ENCODE results near the gene PLEKHS1.

The PLEKHS1 gene

DNA sequence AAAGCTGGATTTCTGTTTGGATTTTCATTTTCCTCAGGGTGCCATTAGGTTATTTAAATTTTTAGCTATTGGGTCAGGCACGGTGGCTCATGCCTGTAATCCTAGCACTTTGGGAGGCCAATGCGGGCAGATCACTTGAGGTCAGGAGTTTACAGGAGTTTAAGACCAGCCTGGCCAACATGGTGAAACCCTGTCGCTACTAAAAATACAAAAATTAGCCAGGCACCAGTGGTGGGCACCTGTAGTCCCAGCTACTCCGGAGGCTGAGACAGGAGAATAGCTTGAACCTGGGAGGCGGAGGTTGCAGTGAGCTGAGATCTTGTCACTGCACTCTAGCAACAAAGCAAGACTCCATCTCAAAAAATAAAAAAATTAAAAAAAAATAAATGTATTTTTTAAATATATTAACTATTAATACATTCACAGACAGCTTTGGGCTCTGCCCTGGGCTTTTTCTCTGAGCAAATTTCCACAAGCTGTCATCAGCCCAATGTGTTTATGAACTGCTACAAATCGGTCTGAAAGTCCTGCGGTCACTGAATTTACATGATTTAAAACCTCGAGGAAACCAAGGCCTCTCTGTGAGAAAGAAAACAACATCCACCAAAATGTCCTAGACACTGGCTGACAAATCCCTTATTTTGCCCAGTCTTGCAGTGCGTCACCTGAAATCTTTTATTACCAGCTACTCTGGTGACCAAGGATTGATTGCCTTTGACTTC is 19.2 kb upstream of the PLEKHS1 start:
- no peaks in the 10 kb centered on the region for H3K9me3 ChIP-seq (ENCODE audit: control insufficient read depth, insufficient read depth, low read length)
- no peak overlapping the region for H3K9ac ChIP-seq (ENCODE audit: low read depth, low read length)
- no peaks in the 10 kb centered on the region for H3K36me3 ChIP-seq (ENCODE audit: insufficient read depth, low read length)
- H3K4me1 ChIP-seq (ENCODE audit: insufficient read depth, low read length), result no peaks in the 10 kb centered on the region

DNA sequence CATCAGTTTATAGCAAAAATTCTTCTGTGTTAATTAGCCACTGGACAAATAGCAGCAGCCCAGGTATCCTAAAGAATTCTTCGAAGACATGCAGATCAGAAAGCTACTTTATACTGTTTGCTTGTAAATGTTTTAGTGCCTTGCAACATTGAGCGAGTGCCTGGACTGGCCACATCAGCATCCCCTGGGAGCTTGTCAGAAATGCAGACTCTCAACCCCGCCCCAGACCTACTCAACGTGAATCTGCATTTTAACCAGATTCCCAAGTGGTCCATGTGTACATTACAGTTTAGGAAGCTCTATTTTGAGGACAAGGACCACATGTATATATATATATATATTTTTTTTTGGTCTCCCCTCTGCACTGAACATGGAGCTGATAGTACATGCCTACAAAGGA is 18.5 kb upstream of the PLEKHS1 start:
- Histone ChIP-seq H3K36me3 (ENCODE audit: insufficient read depth, low read length) (no peaks in the 10 kb centered on the region), H3K4me1 (ENCODE audit: insufficient read depth, low read length) (no peaks in the 10 kb centered on the region), H3K9me3 (ENCODE audit: control insufficient read depth, insufficient read depth, low read length) (no peaks in the 10 kb centered on the region), H3K9ac (ENCODE audit: low read depth, low read length) (no peak overlapping the region)

DNA sequence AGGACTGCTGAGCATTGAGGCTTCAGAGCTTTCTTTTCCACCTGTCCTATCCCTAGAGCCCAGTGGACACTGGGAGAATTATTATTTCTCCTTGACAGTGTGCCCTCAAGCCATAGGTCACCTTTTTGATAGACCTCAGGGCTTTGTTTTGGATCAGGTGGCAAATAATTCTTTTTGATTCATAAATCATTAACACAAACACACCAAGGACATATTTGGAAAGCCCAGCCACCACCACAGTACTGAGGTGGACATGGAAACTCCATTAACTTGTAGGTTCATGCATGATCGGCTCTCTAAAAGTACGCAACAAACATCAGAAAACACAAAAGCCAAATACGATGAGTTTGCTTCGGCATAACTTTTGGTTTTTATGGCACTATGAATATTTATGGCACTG is 17.8 kb upstream of the PLEKHS1 start:
- Histone ChIP-seq H3K9ac (ENCODE audit: low read depth, low read length) (no peak overlapping the region), H3K36me3 (ENCODE audit: insufficient read depth, low read length) (no peaks in the 10 kb centered on the region), H3K9me3 (ENCODE audit: control insufficient read depth, insufficient read depth, low read length) (no peaks in the 10 kb centered on the region), H3K4me1 (ENCODE audit: insufficient read depth, low read length) (no peaks in the 10 kb centered on the region)

DNA sequence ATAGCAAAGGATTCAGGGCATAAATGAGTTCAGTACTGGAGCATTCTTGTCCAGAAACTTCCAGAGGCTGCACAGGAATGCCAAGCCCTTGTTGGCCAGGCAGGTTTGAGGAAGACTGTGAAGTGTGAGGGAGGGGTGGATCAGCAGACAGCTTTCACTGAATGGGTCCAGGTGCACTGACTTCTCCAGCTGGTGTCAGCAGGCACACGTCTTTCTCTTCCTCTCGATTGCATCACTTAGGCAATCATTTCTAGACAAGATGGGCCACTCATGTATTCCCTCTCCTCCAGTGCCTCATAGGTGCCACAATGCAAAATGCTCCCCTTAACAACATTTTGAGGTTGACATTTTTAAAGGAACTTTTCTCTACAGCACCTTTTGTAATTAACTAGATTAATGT is 15.6 kb upstream of the PLEKHS1 start:
- no peaks in the 10 kb centered on the region for H3K36me3 ChIP-seq (ENCODE audit: insufficient read depth, low read length)
- H3K4me1 ChIP-seq (ENCODE audit: insufficient read depth, low read length), result no peaks in the 10 kb centered on the region
- H3K9me3 ChIP-seq (ENCODE audit: control insufficient read depth, insufficient read depth, low read length), result no peaks in the 10 kb centered on the region
- H3K9ac ChIP-seq (ENCODE audit: low read depth, low read length), result no peak overlapping the region

DNA sequence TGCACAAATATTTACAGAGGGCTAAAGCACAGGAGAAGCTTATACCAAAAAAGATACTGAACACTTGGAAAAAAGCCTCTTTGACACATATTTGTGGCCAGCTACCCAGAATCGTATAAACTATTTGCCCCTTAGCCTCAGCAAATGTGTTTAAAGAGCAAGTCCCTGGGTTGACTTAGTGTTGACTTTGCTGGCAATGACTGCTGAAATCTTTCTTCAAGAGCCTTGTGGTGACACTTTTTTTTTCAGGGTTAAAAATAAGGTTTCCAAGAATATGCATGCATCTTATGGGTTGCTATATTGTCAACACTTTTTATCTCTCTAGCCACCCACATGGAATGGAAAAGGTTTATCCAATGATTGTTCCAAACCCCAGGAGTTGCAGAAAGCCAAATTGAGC is 14.9 kb upstream of the PLEKHS1 start:
- no peaks in the 10 kb centered on the region for H3K9me3 ChIP-seq (ENCODE audit: control insufficient read depth, insufficient read depth, low read length)
- no peaks in the 10 kb centered on the region for H3K4me1 ChIP-seq (ENCODE audit: insufficient read depth, low read length)
- no peaks in the 10 kb centered on the region for H3K36me3 ChIP-seq (ENCODE audit: insufficient read depth, low read length)
- no peak overlapping the region for H3K9ac ChIP-seq (ENCODE audit: low read depth, low read length)

DNA sequence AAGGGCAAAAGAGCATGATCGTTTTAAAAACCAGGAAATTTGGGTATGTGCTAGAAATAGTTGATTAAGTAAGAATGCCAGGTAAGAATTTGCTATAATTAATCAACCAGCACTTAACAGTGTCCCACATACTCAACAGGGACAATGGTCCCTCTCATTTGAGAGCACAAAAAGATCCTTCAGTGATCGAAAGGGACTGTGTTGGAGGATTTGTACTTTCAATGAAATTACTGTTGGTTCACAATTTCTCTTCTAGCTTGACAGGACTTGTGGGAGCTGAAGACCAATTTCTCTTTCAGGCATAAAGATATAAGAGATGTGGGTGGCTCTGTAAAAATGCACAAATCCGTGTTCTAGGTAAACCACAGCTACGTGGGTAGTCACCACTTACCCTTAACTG is 12.5 kb upstream of the PLEKHS1 start:
- Histone ChIP-seq H3K9ac (ENCODE audit: low read depth, low read length) (no peak overlapping the region), H3K9me3 (ENCODE audit: control insufficient read depth, insufficient read depth, low read length) (no peaks in the 10 kb centered on the region), H3K36me3 (ENCODE audit: insufficient read depth, low read length) (no peaks in the 10 kb centered on the region), H3K4me1 (ENCODE audit: insufficient read depth, low read length) (no peaks in the 10 kb centered on the region)

DNA sequence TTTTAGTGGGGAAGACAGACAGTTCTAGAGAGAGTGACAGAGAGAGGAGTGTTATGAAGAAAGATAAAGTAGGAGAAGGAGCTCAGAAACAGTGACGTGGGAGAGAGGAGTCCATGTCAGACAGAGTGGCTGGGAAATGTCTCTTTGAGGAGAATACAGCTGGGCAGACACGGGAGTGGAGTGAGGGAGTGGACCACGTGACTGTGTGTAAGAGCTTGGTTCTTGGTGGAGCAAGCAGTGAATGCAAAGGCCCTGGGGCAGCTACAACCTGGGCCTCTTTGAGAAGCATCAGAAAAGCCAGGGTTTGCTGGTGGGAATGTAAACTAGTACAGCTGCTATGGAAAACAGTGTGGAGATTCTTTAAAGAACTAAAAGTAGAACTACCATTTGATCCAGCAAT is 11.9 kb upstream of the PLEKHS1 start:
- no peaks in the 10 kb centered on the region for H3K9me3 ChIP-seq (ENCODE audit: control insufficient read depth, insufficient read depth, low read length)
- no peaks in the 10 kb centered on the region for H3K4me1 ChIP-seq (ENCODE audit: insufficient read depth, low read length)
- H3K36me3 ChIP-seq (ENCODE audit: insufficient read depth, low read length), result no peaks in the 10 kb centered on the region
- no peak overlapping the region for H3K9ac ChIP-seq (ENCODE audit: low read depth, low read length)

DNA sequence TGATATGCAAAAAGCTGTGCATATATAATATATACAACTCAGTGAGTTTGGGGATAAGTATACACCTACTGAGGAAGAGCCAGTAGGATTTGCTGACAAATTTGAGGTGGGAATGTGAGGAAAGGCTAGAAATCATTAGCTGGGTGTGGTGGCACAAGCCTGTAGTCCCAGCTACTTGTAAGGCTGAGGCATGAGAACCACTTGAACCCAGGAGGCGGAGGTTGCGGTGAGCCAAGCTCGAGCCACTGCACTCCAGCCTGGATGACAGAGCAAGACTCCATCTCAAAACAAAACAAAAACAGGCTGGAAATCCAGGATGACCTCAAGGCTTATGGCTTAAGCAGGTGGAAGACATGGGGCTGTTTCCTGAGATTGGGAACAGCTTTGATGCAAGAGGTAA is 10.6 kb upstream of the PLEKHS1 start:
- no peaks in the 10 kb centered on the region for H3K4me1 ChIP-seq (ENCODE audit: insufficient read depth, low read length)
- no peaks in the 10 kb centered on the region for H3K9me3 ChIP-seq (ENCODE audit: control insufficient read depth, insufficient read depth, low read length)
- H3K9ac ChIP-seq (ENCODE audit: low read depth, low read length), result no peak overlapping the region
- H3K36me3 ChIP-seq (ENCODE audit: insufficient read depth, low read length), result no peaks in the 10 kb centered on the region

DNA sequence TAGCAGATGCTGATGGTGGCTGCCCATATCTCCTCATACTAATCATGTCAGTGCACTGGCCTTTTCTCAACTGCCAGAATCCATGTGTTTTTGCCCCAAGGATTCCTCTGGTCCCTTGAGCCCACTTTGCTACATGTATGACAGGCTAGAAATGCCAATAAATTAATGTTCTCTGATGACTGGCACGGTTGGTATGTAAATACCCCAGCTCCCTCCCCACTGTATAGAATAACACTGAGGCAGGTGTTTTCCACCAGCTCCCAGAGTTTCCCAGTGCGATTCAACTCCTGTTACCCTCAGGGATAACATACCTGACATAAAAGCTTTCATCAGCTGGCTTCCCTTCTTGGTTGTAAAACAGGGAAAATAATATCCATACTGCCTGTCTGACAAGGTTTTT is 9.0 kb upstream of the PLEKHS1 start:
- Histone ChIP-seq H3K9me3 (ENCODE audit: control insufficient read depth, insufficient read depth, low read length) (no peaks in the 10 kb centered on the region), H3K36me3 (ENCODE audit: insufficient read depth, low read length) (no peaks in the 10 kb centered on the region), H3K4me1 (ENCODE audit: insufficient read depth, low read length) (no peaks in the 10 kb centered on the region), H3K9ac (ENCODE audit: low read depth, low read length) (no peak overlapping the region)

DNA sequence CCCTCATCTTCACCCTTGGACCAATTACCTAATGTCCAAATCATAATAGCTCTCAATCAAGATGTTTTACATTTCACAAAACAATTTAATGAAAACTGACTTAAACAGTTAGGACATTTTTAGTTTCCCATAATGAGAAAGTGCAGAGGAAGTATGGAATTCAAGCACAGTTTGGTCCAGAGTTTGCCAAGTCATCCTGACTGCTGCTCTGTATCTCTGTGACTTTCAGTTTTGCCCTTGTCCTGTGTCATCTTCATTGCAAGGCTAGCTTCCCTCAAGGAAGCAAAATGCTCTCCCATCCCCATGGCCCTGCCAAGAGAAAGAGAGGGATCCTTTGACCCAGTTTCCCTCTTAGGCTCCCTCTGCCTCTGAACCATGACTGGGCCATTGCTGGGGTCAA is 7.9 kb upstream of the PLEKHS1 start:
- Histone ChIP-seq H3K4me1 (ENCODE audit: insufficient read depth, low read length) (no peaks in the 10 kb centered on the region), H3K36me3 (ENCODE audit: insufficient read depth, low read length) (no peaks in the 10 kb centered on the region), H3K9ac (ENCODE audit: low read depth, low read length) (no peak overlapping the region)

DNA sequence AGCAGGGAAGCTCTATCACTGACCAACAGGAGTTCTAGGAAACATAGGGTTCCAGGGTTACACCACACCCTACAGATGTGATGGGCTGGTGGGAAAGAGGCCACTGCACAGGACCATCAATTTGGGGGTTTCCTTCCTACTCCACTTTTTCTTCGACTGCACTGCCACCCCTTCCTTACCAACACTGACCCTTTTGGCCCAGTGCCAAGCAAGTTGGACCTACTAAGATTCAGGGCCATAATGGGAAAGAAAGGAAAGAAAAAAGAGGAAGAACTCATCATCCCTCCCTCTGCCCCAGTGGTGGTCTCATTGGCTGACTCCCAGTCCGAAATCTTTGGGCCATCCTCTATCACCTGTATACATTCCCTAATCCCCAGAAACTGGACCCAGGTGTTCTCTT is 6.1 kb upstream of the PLEKHS1 start:
- no peaks in the 10 kb centered on the region for H3K9me3 ChIP-seq (ENCODE audit: control insufficient read depth, insufficient read depth, low read length)
- H3K36me3 ChIP-seq (ENCODE audit: insufficient read depth, low read length), result no peaks in the 10 kb centered on the region
- no peak overlapping the region for H3K9ac ChIP-seq (ENCODE audit: low read depth, low read length)
- H3K4me1 ChIP-seq (ENCODE audit: insufficient read depth, low read length), result no peaks in the 10 kb centered on the region

More for the DNA sequence above, 7.9 kb upstream of the PLEKHS1 start:
- no peaks in the 10 kb centered on the region for H3K9me3 ChIP-seq (ENCODE audit: control insufficient read depth, insufficient read depth, low read length)

DNA sequence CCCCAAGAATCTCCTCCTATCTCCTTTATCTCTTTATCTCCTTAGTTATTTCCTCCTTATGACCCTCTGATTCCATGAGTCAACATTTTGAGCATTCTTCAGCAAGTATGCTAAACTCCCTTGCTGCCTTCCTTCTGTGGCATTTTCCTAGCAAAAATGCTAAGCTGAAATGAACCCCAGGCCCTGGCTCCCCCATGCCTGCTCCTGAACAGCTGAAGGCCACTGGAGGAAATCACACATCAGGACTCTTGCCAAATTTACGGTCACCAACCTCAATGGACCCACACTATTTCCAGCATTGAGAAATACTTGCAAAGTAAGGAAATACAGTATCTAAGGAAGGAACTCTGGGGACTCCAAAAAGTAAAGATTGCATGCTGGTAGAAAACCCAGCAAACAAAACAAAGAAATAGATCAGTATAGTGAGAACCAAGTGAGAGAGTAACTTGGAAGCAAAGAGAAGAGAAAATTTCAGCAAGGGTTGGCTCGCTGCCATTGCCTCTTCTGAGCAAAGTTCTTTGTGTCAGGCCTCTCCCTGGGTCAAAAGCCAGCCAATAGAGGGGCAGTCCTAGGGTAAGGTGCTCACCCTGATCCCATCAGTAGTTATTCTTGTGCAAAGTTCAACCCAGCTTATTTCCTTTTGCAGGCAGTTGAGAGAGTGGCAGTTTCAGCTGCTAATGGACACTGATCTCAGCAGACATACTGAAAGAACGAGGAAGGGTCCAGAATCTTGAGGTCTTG is 5.1 kb upstream of the PLEKHS1 start:
- Histone ChIP-seq H3K9me3 (ENCODE audit: control insufficient read depth, insufficient read depth, low read length) (no peaks in the 10 kb centered on the region), H3K4me1 (ENCODE audit: insufficient read depth, low read length) (no peaks in the 10 kb centered on the region), H3K9ac (ENCODE audit: low read depth, low read length) (no peak overlapping the region), H3K36me3 (ENCODE audit: insufficient read depth, low read length) (no peaks in the 10 kb centered on the region)

DNA sequence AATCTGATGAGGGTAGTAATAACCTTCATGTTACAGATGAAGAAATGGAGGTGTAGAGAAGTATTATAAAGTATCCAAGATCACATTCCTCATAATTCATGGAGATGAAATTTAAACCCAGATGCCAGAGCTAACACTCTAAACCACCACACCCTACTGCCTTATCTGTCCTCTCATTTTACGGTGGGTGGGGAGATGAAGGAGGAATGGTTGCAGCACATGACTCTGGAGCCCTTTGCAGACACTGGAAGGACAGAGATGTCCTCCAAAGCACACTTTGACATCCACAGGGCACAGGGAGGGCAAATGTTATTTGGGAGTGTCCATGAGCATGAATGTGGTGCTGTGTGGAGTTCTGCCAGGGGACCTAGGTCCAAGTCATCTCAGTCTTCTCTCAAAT is 1.1 kb downstream of the PLEKHS1 start:
- H3K9me3 ChIP-seq (ENCODE audit: control insufficient read depth, insufficient read depth, low read length), result no peaks in the 10 kb centered on the region
- H3K36me3 ChIP-seq (ENCODE audit: insufficient read depth, low read length), result no peaks in the 10 kb centered on the region
- no peaks in the 10 kb centered on the region for H3K4me1 ChIP-seq (ENCODE audit: insufficient read depth, low read length)
- H3K9ac ChIP-seq (ENCODE audit: low read depth, low read length), result no peak overlapping the region

DNA sequence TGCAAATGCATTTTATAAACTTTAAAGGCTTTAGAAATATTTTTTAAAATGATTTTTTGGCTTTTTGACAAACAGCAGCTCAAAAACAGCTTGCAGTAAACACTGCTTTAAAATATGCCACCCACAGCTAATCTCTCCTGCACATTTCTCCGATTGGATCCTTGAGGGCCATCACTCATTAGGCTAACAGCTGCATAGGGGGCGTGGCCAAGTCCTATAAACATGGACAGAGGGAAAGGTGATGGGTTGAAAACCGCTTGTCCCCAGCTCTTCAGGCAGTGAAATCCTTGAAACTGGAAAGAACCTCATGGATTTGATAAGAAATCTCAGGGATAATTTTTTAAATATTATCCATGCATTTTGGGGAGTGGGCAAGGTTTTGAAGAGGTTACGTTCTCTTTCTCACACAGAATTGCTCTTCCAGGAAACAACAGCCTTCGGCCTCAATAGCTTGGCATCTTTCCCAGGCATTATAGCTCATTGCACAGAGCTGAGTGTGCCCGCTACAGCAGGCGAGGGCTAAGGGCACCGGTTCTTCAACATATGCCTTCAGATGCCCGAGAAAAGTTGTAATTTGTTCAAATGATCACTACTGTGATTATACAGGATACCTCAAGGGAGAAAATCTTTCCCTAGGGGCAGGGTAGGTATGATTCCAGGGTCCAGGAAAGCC is 1.7 kb downstream of the PLEKHS1 start:
- Histone ChIP-seq H3K9ac (ENCODE audit: low read depth, low read length) (no peak overlapping the region), H3K36me3 (ENCODE audit: insufficient read depth, low read length) (no peaks in the 10 kb centered on the region), H3K4me1 (ENCODE audit: insufficient read depth, low read length) (no peaks in the 10 kb centered on the region), H3K9me3 (ENCODE audit: control insufficient read depth, insufficient read depth, low read length) (no peaks in the 10 kb centered on the region)

DNA sequence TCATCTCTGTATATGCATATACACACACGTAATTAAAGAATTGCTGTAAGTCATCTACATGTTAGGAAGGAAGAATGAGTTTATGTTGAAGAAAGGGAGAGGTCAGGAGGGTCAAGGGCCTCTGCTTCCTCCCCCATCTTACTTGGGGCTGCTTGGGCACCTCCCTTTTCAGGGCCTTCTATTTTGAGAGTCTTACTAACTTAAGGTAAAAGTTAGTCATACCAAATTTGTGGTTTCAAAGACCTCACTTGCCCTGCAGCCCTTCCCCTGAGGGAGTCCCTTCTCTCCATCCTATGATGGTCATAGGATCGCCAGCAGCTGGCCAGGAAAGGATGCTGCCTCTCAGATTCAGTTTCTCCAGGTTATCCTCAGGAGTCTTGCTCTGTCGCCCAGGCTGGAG is 2.6 kb downstream of the PLEKHS1 start:
- H3K36me3 ChIP-seq (ENCODE audit: insufficient read depth, low read length), result no peaks in the 10 kb centered on the region
- no peaks in the 10 kb centered on the region for H3K9me3 ChIP-seq (ENCODE audit: control insufficient read depth, insufficient read depth, low read length)
- no peak overlapping the region for H3K9ac ChIP-seq (ENCODE audit: low read depth, low read length)
- no peaks in the 10 kb centered on the region for H3K4me1 ChIP-seq (ENCODE audit: insufficient read depth, low read length)

Data from ES-I3 (cell line).